Stimulated activated CD8-positive, alpha-beta memory T cell treated with anti-CD3 and anti-CD28 coated beads, Interleukin-2, amount 100 ng/mL, for 1 hour (primary cell): Measurements from ENCODE around the gene DHX58.

Source experiments
- DNase-seq, 2 donors: peaks; one replicate each; pipeline ENCODE4 v3.0.0-alpha.2; 2020; ENCODE audit warnings: low read depth in 2 of 2

The DHX58 gene

DNA sequence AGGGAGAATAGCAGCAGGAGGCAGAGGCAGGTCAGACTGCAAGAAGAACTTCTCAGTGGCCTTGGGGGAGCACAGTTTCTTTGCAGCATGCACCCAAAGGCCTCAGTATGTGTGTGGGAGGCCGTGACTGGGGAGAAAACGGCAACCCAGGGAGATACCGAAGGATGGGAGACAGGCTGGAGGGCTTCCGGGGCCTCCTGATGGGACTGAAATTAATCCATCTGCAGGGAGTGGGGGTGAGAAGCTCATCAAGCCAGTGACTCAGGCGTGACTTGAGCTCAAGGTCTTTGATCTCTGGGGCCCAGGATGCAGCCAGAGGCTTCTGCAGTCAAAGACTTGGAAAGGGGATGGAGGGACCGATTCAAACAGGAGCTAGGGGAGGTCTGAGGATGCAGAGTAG is 57.0 kb downstream of the DHX58 start:
- DNase-seq = no peak

DNA sequence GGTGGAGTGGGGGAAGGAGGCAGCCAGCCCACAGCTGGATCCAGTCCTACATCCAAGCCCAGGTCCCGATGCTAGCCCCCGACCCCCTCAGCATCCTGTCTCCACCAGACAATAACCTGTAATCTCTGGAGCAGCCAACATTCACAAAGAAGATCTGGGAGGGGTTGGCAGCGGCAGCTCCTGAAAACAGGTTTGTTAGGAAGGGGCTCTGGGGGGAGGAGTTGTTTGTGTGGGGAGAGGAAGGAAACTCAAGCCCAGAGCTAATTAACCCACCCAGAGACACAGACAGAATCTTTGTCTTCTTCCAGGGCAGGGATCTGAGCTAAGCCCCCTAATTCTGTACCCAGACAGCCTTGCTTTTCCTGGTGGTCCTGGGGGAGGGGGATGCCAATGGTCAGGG is 57.5 kb downstream of the DHX58 start:
- DNase-seq = no peak

DNA sequence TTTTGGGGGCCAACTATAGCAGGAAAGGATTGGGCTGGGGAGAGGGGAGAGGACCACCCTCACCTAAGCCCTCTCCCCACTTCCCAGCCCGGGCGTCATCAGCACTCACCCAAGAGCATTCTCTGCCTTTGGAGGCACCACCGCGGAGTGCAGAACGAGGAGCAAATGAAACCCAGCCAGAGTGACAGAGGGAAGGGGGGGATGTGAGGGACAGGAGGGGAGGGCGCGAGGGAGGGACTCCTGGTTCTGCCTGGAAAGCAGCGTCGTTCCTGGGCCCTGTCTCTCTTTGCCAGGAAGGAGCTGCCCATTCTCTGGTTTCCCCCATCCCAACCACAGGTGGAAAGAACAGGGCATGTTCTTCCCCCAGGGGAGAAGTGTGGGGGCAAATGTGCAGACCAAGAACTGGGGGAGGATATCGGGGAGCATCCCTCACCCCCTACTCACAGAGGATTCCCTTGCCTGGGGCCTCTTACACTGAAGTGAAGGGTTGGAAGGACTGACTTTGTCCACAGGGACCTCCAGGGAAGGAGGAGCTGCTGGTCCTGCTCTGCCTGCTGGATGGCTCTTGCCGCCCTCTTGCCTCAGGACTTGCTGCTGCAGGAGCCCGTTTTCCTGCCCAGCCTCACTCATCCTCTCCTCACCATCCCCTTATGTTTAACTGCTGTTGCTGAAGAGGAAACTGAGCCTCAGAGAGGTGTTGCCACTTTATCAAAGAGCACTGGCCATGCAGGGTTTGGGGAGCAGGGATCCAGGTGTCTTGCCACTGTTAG is 58.6 kb downstream of the DHX58 start:
- no peak for DNase-seq

DNA sequence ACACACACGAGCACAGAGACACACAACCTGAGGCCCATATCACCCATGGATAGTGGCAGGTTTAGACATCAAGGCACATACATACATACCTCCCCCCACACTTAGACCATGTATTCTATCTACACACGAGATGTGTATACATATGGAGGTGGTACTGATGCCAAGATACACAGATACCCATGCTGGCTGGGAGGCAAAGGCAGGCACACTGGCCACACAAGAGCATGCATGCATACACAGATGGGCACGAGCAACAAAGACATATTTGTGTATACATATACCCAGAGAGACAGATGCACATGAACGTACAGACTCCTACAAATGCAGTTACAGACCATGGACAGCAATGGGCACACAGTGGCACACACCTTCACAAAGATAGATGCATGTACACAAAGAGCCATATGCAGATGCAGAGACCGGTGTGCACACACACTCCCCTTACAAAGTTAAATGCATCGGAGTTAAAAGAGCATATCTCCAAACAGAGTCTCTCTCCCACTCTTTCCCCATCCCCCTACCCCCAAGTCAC is 60.1 kb downstream of the DHX58 start:
- DNase-seq = no peak

DNA sequence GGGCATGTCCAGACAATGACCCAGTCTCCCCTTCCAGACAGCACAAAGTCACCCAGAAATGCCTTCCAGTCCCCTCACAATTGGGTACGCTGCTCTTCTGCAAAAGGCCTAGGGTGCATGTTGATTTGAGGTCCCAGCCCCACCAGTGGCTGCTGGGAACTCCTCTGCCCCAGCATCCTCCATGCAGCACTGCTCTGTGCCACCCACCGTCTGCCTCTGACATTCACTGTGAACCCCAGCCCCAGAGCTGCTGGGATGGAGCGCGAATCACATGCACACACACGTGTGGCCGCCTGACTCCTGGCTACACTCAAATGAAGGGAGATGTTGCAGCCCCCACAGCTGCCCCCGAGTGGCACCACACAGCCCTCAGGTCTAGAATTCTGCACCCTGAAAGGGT is 60.9 kb downstream of the DHX58 start:
- DNase-seq = no peak
